SU-DHL-6 (cell line): ENCODE results near the gene CHMP5.

Experiments
- H2AFZ ChIP-seq: fragments of 200-600 bp; sonication (generic); 2 replicates; pipeline ENCODE4 v1.6.1; 2014; ENCODE audit warnings: low read depth, mild to moderate bottlenecking, moderate library complexity, mixed read lengths, antibody characterized with exemption, low read length; ENCODE audit not compliant: severe bottlenecking
- H3F3A ChIP-seq: fragments of 200-600 bp; shearing (Covaris generic); 2 replicates; pipeline ENCODE4 v1.6.0; 2016; ENCODE audit warnings: antibody characterized with exemption, mild to moderate bottlenecking; ENCODE audit not compliant: insufficient read depth
- H3K27ac ChIP-seq: fragments of 200-600 bp; sonication (generic); 2 replicates; pipeline ENCODE4 v1.5.1; 2016; ENCODE audit warnings: low read depth, mild to moderate bottlenecking, low read length, moderate library complexity, mixed read lengths
- H3K27me3 ChIP-seq: fragments of 200-600 bp; sonication (generic), shearing (Covaris generic); 2 replicates; pipeline ENCODE4 v1.6.0; 2014; ENCODE audit warnings: mild to moderate bottlenecking, low read length
- H3K36me3 ChIP-seq: fragments of 200-600 bp; sonication (generic); 2 replicates; pipeline ENCODE4 v1.6.1; 2014; ENCODE audit warnings: mild to moderate bottlenecking, low read length, mixed read lengths
- H3K4me2 ChIP-seq: fragments of 300-600, 200-600 bp; shearing (Covaris generic), sonication (generic); 2 replicates; pipeline ENCODE4 v1.6.0; 2014; ENCODE audit warnings: low read length, low read depth, mild to moderate bottlenecking; ENCODE audit not compliant: poor library complexity, severe bottlenecking
- H3K4me3 ChIP-seq: fragments of 200-600 bp; sonication (generic); 2 replicates; pipeline ENCODE4 v1.5.1; 2014; ENCODE audit warnings: antibody characterized with exemption, low read length, mild to moderate bottlenecking, mixed read lengths; ENCODE audit not compliant: insufficient read depth, poor library complexity, severe bottlenecking
- H3K79me2 ChIP-seq: fragments of 200-600 bp; sonication (generic); 2 replicates; pipeline ENCODE4 v1.6.1; 2014; ENCODE audit warnings: mild to moderate bottlenecking, low read length, moderate library complexity; ENCODE audit not compliant: insufficient read depth
- H3K9ac ChIP-seq: fragments of 200-600 bp; sonication (generic); 2 replicates; pipeline ENCODE4 v1.7.0; 2014; ENCODE audit warnings: mild to moderate bottlenecking, low read length
- H3K9me2 ChIP-seq: fragments of 200-600 bp; sonication (generic); replicated peaks from 2 replicates; pipeline ENCODE4 v1.6.1; 2014; ENCODE audit warnings: low read length; ENCODE audit not compliant: insufficient read depth
- H3K9me3 ChIP-seq: fragments of 200-600 bp; sonication (generic); 2 replicates; pipeline ENCODE4 v1.6.1; 2014; ENCODE audit warnings: low read length, mixed read lengths; ENCODE audit not compliant: insufficient read depth
- H4K20me1 ChIP-seq: fragments of 200-600 bp; sonication (generic); 2 replicates; pipeline ENCODE4 v1.6.1; 2014; ENCODE audit warnings: low read depth, mild to moderate bottlenecking, antibody characterized with exemption, low read length, moderate library complexity, mixed read lengths
- CTCF ChIP-seq: fragments of 200-600 bp; sonication (generic); IDR thresholded peaks from one replicate; pipeline ENCODE4 v1.5.1; 2017; ENCODE audit warnings: antibody characterized with exemption, mild to moderate bottlenecking, low read length, moderate library complexity; ENCODE audit not compliant: insufficient read depth, poor library complexity, severe bottlenecking
- EZH2phosphoT487 ChIP-seq: fragments of 200-600 bp; sonication (generic), shearing (Covaris generic); conservative IDR thresholded peaks from 2 replicates; pipeline ENCODE4 v1.6.1; 2018; ENCODE audit warnings: mild to moderate bottlenecking, antibody characterized with exemption, low read length, moderate library complexity, mixed read lengths

Gene CHMP5

GRCh38 chr9:33232815-33233214 is 32.0 kb upstream of the CHMP5 start:
- Histone ChIP-seq H3K27ac (no peak overlapping the region), H3K36me3 (no peaks in the 10 kb centered on the region), H3K4me3 (no peak overlapping the region), H3K9ac (no peak overlapping the region), H2AFZ (no peak overlapping the region), H3K79me2 (no peaks in the 10 kb centered on the region), H3F3A (no peaks in the 10 kb centered on the region), H3K4me2 (no peak overlapping the region), H3K9me2 (no peaks in the 10 kb centered on the region), H3K27me3 (no peaks in the 10 kb centered on the region), H3K9me3 (no peaks in the 10 kb centered on the region), H4K20me1 (no peaks in the 10 kb centered on the region)
- no peak for TF ChIP-seq EZH2phosphoT487
- no peak for TF ChIP-seq CTCF

- no peak overlapping the region for H3K4me2 ChIP-seq
- H3F3A ChIP-seq: no peaks in the 10 kb centered on the region
- TF ChIP-seq EZH2phosphoT487 (no peak), CTCF (no peak)
- no peaks in the 10 kb centered on the region for H3K9me3 ChIP-seq
- no peak overlapping the region for H2AFZ ChIP-seq
- H3K27me3 ChIP-seq: no peaks in the 10 kb centered on the region
- H3K9me2 ChIP-seq: no peaks in the 10 kb centered on the region
- H4K20me1 ChIP-seq: no peaks in the 10 kb centered on the region
- no peaks in the 10 kb centered on the region for H3K36me3 ChIP-seq
- no peak overlapping the region for H3K4me3 ChIP-seq
- H3K79me2 ChIP-seq: no peaks in the 10 kb centered on the region
- H3K9ac ChIP-seq: no peak overlapping the region
- no peak overlapping the region for H3K27ac ChIP-seq
Observed at GRCh38 chr9:33233626-33234342, 31.1 kb upstream of the CHMP5 start.

- Histone ChIP-seq H3K9me3 (no peaks in the 10 kb centered on the region), H3K9me2 (no peaks in the 10 kb centered on the region), H3K4me3 (no peak overlapping the region), H4K20me1 (no peaks in the 10 kb centered on the region), H3K36me3 (no peaks in the 10 kb centered on the region), H3F3A (no peaks in the 10 kb centered on the region), H3K27me3 (no peaks in the 10 kb centered on the region), H2AFZ (no peak overlapping the region), H3K9ac (no peak overlapping the region), H3K4me2 (no peak overlapping the region), H3K27ac (no peak overlapping the region), H3K79me2 (no peaks in the 10 kb centered on the region)
- no peak for TF ChIP-seq EZH2phosphoT487
- no peak for TF ChIP-seq CTCF
Observed at GRCh38 chr9:33234511-33235467, 30.1 kb upstream of the CHMP5 start.
